ENCODE data around the gene FOXB1. TPM values are rescaled to one million over a fixed set of nuclear protein-coding genes. Genes with fewer than 3 reads are reported as not detected.

The FOXB1 gene
- total RNA-seq = not detected in 2 replicates

GRCh38 chr15:60004009-60004845 lies at the start of gene FOXB1:
FOXB1 (plus strand) TSS chr15:60004311; CDS start chr15:60004964, 653 bp downstream.

